Measurements from ENCODE around the gene TTC23L. TPM values are rescaled to one million over a fixed set of nuclear protein-coding genes. Genes with fewer than 3 reads are reported as not detected.

The TTC23L gene
- polyA plus RNA-seq, 2 of the 4 experiments (the other 2 are of a cell fraction) = 0.17 to 0.59 TPM

DNA sequence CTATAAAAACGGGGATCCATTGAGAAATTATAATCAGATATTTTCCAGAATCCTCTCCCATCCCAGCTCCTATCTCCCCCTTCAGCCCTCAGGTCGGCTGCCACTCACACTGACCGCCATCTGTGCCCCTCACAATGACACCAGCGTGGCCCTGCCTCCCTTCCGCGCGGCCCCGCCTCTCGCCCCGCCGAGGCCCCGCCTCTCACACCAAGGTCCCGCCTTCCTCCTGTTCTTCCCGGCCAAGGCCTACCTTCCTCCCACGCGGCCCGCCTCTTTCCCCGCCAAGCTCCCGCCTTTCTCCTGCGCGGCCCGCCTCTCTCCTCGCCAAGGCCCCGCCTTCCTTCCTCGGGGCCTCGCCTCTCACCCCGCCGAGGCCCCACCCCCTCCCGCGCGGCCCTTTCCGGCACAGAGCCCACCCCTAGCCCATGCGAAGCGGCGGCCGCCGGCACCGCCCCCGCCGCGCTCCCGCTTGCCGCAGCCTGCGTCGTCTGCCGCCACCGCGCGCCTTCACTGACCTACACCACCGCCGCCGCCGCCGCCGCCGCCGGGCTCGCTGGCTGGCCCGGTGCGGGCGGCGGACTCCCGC is 90.3 kb downstream of the TTC23L start, which contains the start of gene DNAJC21:
Gene DNAJC21, plus strand, starts transcription at position 426 of the 586 bp plus-strand sequence. CDS start 261 bp downstream, outside the sequence.
- FAIRE-seq (no peak), DNase-seq (ENCODE audit: low read depth in 1 of 2, low spot score in 1 of 2) (peak; percentile 87 to 97), ATAC-seq (peak; percentile 90 to 95)
- TF ChIP-seq MAX (IDR thresholded peaks at IDR 0.05) = peak; percentile 48; the same call in 1 of the 2 replicates
- 0 out of 5 replicates have a peak, but pooled peaks have one; percentile 32 to 45 for TF ChIP-seq JUN (IDR thresholded peaks at IDR 0.05)
- TF ChIP-seq PBX3 (IDR thresholded peaks at IDR 0.05) = no peak
- TF ChIP-seq RNF2 (IDR thresholded peaks at IDR 0.05; ENCODE audit: borderline replicate concordance, low read depth) = no peak
- TF ChIP-seq TP53 (CRISPR knock-in tag; IDR thresholded peaks at IDR 0.05) = no peak
- TF ChIP-seq POLR2AphosphoS2 (conservative IDR thresholded peaks at IDR 0.05; ENCODE audit: low read length) = no peak
- no peak for TF ChIP-seq EHF (CRISPR knock-in tag; IDR thresholded peaks at IDR 0.05)
- POLR2A ChIA-PET = interaction anchor here (0.5 to 2.4 kb wide), 11 partner anchors 11 to 1030 kb away, joined by 3 to 41 read pairs (median 5); partner anchors contain the start of genes BRIX1, RAD1, RAI14 and SPEF2
- 3% methylated on average over 18 of the region's 63 CpGs for WGBS (ENCODE audit: missing lambda C conversion rate)
- peak within 1 kb of the TSS; percentile 84 to 93 for H3K27ac ChIP-seq
- H3K4me2 ChIP-seq = peak within 1 kb of the TSS; percentile 87
- H3K4me1 ChIP-seq = peaks cover 19% of the 10 kb centered on the region
- no peaks in the 10 kb centered on the region for H3K9me3 ChIP-seq
- H3K4me3 ChIP-seq = peak within 1 kb of the TSS; percentile 79
- CTCF ChIA-PET = interaction anchor here (1.0 to 2.2 kb wide), 8 partner anchors 11 to 455 kb away, joined by 3 to 7 read pairs (median 4); partner anchors contain the start of genes BRIX1 and RAD1

GRCh38 chr5:34929720-34930461 is 90.9 kb downstream of the TTC23L start:
- WGBS (ENCODE audit: missing lambda C conversion rate) = 1% methylated on average over 21 of the region's 70 CpGs
- Histone ChIP-seq H3K4me2 (peak overlapping the region; percentile 87), H3K4me3 (peak overlapping the region; percentile 79), H3K9me3 (no peaks in the 10 kb centered on the region), H3K4me1 (peaks cover 16% of the 10 kb centered on the region), H3K27ac (peak overlapping the region; percentile 84 to 93)
- POLR2A ChIA-PET = interaction anchor here (0.6 to 2.4 kb wide), 10 partner anchors 10 to 400 kb away, joined by 3 to 41 read pairs (median 6); partner anchors contain the start of genes BRIX1, RAD1 and TTC23L
- CTCF ChIA-PET = interaction anchor here (0.9 to 2.2 kb wide), 8 partner anchors 10 to 455 kb away, joined by 3 to 7 read pairs (median 4); partner anchors contain the start of genes BRIX1 and RAD1
- TF ChIP-seq FOSL2 (IDR thresholded peaks at IDR 0.05) (no peak), FOSL2 (CRISPR knock-in tag; IDR thresholded peaks at IDR 0.05) (no peak), JUN (IDR thresholded peaks at IDR 0.05) (peak in 1 of 2 experiments; percentile 7; a peak in 2 of 5 replicates), POLR2A (IDR thresholded peaks at IDR 0.05; ENCODE audit: low read length) (peak; percentile 54), SREBF2 (IDR thresholded peaks at IDR 0.05) (no peak), HOXB5 (CRISPR knock-in tag; IDR thresholded peaks at IDR 0.05) (no peak), PHF8 (IDR thresholded peaks at IDR 0.05; ENCODE audit: borderline replicate concordance, low read depth) (peak; percentile 66; the same call in 1 of the 2 replicates)
- ATAC-seq (peak; percentile 81 to 90), FAIRE-seq (no peak), DNase-seq (ENCODE audit: low read depth in 1 of 2, low spot score in 1 of 2) (peak; percentile 73 to 88)

GRCh38 chr5:34930462-34930844 is 91.5 kb downstream of the TTC23L start:
- ATAC-seq (no peak), DNase-seq (ENCODE audit: low read depth in 1 of 2, low spot score in 1 of 2) (no peak), FAIRE-seq (no peak)
- Histone ChIP-seq H3K4me1 (peaks cover 16% of the 10 kb centered on the region), H3K4me2 (peak overlapping the region; percentile 87), H3K27ac (peak overlapping the region; percentile 84 to 93), H3K4me3 (peak overlapping the region; percentile 79), H3K9me3 (no peaks in the 10 kb centered on the region)
- TF ChIP-seq NFE2L2 (conservative IDR thresholded peaks at IDR 0.05; ENCODE audit: low read length) (peak; percentile 46), CBX2 (IDR thresholded peaks at IDR 0.05; ENCODE audit: borderline replicate concordance, low read depth) (no peak)
- ChIA-PET POLR2A (interaction anchor here (0.7 to 2.4 kb wide), 2 partner anchors 15 to 73 kb away, joined by 4 to 41 read pairs; partner anchors contain the start of genes BRIX1 and RAD1), CTCF (interaction anchor here (0.9 to 2.2 kb wide), 4 partner anchors 10 to 456 kb away, joined by 4 to 7 read pairs (median 5); partner anchors contain the start of genes BRIX1 and RAD1)
- WGBS (ENCODE audit: missing lambda C conversion rate) = 4% methylated on average over 3 of the region's 3 CpGs

DNA sequence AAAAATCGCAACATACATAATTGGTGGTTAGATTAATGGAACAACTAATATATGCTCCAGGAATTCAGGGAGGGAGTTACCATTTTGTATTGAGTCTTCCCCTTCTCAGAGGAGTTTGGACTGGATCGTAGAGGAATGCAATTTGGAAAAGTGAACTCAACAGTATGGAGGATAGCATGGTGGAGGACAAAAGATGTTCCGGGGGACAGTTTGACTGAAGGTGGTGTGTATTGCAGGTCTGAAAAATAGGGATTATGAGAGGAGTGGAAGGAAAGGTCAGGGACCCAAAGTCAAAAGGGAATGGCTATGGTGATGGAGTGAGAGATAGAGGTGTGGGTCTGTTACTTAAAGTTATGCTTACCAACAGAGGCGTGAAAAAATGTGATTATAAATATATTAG is 91.9 kb downstream of the TTC23L start:
- no peak for TF ChIP-seq POLR2AphosphoS2 (conservative IDR thresholded peaks at IDR 0.05; ENCODE audit: low read length)
- no peak for TF ChIP-seq NR3C1 (IDR thresholded peaks at IDR 0.05)
- no peak for TF ChIP-seq RNF2 (IDR thresholded peaks at IDR 0.05; ENCODE audit: borderline replicate concordance, low read depth)
- TF ChIP-seq KDM1A (IDR thresholded peaks at IDR 0.05; ENCODE audit: low read depth) = no peak
- TF ChIP-seq, protein P1, sequence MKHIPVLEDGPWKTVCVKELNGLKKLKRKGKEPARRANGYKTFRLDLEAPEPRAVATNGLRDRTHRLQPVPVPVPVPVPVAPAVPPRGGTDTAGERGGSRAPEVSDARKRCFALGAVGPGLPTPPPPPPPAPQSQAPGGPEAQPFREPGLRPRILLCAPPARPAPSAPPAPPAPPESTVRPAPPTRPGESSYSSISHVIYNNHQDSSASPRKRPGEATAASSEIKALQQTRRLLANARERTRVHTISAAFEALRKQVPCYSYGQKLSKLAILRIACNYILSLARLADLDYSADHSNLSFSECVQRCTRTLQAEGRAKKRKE (CRISPR knock-in tag; IDR thresholded peaks at IDR 0.05; ENCODE audit: low read depth) = no peak
- TF ChIP-seq HOXB13 (CRISPR knock-in tag; IDR thresholded peaks at IDR 0.05; ENCODE audit: low read depth) = no peak
- TF ChIP-seq CHD2 (IDR thresholded peaks at IDR 0.05; ENCODE audit: low read length, partially characterized antibody) = no peak

More for the DNA sequence above, 91.9 kb downstream of the TTC23L start:
- peaks cover 16% of the 10 kb centered on the region for H3K4me1 ChIP-seq
- H3K9me3 ChIP-seq = no peaks in the 10 kb centered on the region
- no peak for ATAC-seq
- peak overlapping the region; percentile 84 to 93; a peak in 4 of 6 replicates for H3K27ac ChIP-seq
- POLR2A ChIA-PET = interaction anchor here (2.4 kb wide), 1 partner anchor 16 kb away, joined by 41 read pairs; the partner anchor contains the start of genes BRIX1 and RAD1
- FAIRE-seq = no peak
- H3K4me2 ChIP-seq = peak overlapping the region; percentile 87
- DNase-seq (ENCODE audit: low read depth in 1 of 2, low spot score in 1 of 2) = no peak
- WGBS (ENCODE audit: missing lambda C conversion rate) = 86% methylated on average over 4 of the region's 4 CpGs
- CTCF ChIA-PET = interaction anchor here (2.2 kb wide), 1 partner anchor 73 kb away, joined by 7 read pairs; no protein-coding TSS in a partner anchor
- peak overlapping the region; percentile 79 for H3K4me3 ChIP-seq
